ENCODE measurements around the gene DUSP1. TPM values are rescaled to one million over a fixed set of nuclear protein-coding genes. Genes with fewer than 3 reads are reported as not detected.

Gene DUSP1
- total and polyA plus RNA-seq, 2 of the 13 experiments (the other 11 are each of a cell fraction or from before 2014, with no cell fraction given) = 27.1 to 55.5 TPM

- in situ Hi-C loops (cut with HindIII; ENCODE audit: extremely low pct_ligation_motif_present, low pct_unique_long_range_greater_than_20kb) (no loop called here), intact Hi-C loops (cut with micrococcal nuclease; ENCODE audit: unreplicated experiment) (no loop called here)
- no TSS peak for BruUV-seq (replicated peaks)
- no peak for ATAC-seq
- CTCF ChIA-PET (ENCODE audit: low intra/inter-chr PET ratio, low total read pairs) = no interaction called here
- no peaks in the 10 kb centered on the region for H3K79me2 ChIP-seq (ENCODE audit: insufficient read depth, low read length)
- DNase-seq (ENCODE audit: low spot score) = no peak
- H3K36me3 ChIP-seq (replicated peaks in 1 of 2; ENCODE audit: control insufficient read depth in 1 of 2, insufficient read depth in 2 of 2, low read length in 2 of 2) = no peaks in the 10 kb centered on the region
- 74% methylated on average over 2 of the region's 2 CpGs for WGBS (ENCODE audit: low lambda C conversion rate)
- H3K4me2 ChIP-seq (ENCODE audit: low read depth, low read length) = no peak overlapping the region
- no peak for FAIRE-seq
- H3K9ac ChIP-seq (ENCODE audit: insufficient read depth, low read depth, low read length) = no peak overlapping the region
- no peak overlapping the region for H2AFZ ChIP-seq (ENCODE audit: low read length)
- H3K4me1 ChIP-seq (ENCODE audit: insufficient read depth, low read length) = peaks cover 35% of the 10 kb centered on the region
- POLR2A ChIA-PET = interaction anchor here (4.6 kb wide), 1 partner anchor 38 kb away, joined by 48 read pairs; the partner anchor contains the start of gene DUSP1
- no peak overlapping the region for H3K4me3 ChIP-seq (replicated peaks in 1 of 3; ENCODE audit: insufficient read depth in 1 of 3, low read depth in 2 of 3, low read length in 3 of 3)
- no peak for TF ChIP-seq SKIL (CRISPR knock-in tag; IDR thresholded peaks at IDR 0.05; ENCODE audit: borderline replicate concordance)
- H4K20me1 ChIP-seq (ENCODE audit: insufficient read depth, low read length) = no peaks in the 10 kb centered on the region
- no peaks in the 10 kb centered on the region for H3K27me3 ChIP-seq (ENCODE audit: control insufficient read depth in 1 of 2, insufficient read depth in 2 of 2, low read length in 2 of 2)
- H3K9me3 ChIP-seq (ENCODE audit: low read length) = peaks cover 9% of the 10 kb centered on the region; the same call in 1 of the 2 replicates
- no peak overlapping the region for H3K27ac ChIP-seq (ENCODE audit: extremely low read length, insufficient read depth, low read length)
Observed at GRCh38 chr5:172809774-172810173, 38.8 kb upstream of the DUSP1 start.

DNA sequence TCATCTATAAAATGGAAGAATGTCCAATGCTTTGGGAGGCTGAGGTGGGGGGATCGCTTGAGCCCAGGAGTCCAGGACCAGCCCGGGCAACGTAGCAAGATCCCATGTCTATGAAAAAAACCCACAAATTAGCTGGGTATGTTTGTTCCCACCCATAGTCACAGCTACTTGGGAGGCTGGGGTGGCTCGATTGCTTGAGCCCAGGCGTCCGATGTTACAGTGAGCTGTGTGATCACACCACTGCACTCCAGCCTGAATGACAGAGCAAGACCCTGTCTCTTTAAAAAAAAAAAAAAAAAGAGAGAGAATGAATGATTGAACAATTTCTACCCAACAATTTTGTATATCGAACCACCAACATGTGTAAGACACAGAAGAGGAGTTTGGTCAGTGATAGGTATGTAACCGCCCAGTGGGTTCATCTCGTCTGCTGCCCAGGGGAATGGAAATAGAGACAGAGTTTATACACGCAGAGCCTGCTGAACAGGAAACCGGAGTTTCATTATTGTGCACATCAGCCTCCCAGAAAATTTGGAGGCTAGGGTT, 36.8 kb upstream of the DUSP1 start:
- in situ Hi-C loops (cut with HindIII; ENCODE audit: extremely low pct_ligation_motif_present, low pct_unique_long_range_greater_than_20kb) (no loop called here), intact Hi-C loops (cut with micrococcal nuclease; ENCODE audit: unreplicated experiment) (no loop called here)
- no peaks in the 10 kb centered on the region for H3K79me2 ChIP-seq (ENCODE audit: insufficient read depth, low read length)
- peak overlapping the region; percentile 47 to 56 (median 50) for H3K4me3 ChIP-seq (replicated peaks in 1 of 3; ENCODE audit: insufficient read depth in 1 of 3, low read depth in 2 of 3, low read length in 3 of 3)
- H2AFZ ChIP-seq (ENCODE audit: low read length) = no peak overlapping the region
- ChIA-PET CTCF (ENCODE audit: low intra/inter-chr PET ratio, low total read pairs) (no interaction called here), POLR2A (interaction anchor here (0.6 to 4.6 kb wide), 24 partner anchors 10 to 151 kb away, joined by 3 to 48 read pairs (median 6); partner anchors contain the start of genes DUSP1, ERGIC1 and RPL26L1)
- H3K9ac ChIP-seq (ENCODE audit: insufficient read depth, low read depth, low read length) = peak overlapping the region; percentile 73
- DNase-seq (ENCODE audit: low spot score) = no peak
- peak overlapping the region; percentile 67 for H3K27ac ChIP-seq (ENCODE audit: extremely low read length, insufficient read depth, low read length)
- BruUV-seq (replicated peaks) = TSS peak; percentile 99
- H4K20me1 ChIP-seq (ENCODE audit: insufficient read depth, low read length) = no peaks in the 10 kb centered on the region
- H3K4me2 ChIP-seq (ENCODE audit: low read depth, low read length) = peak overlapping the region; percentile 79
- H3K9me3 ChIP-seq (ENCODE audit: low read length) = peaks cover 9% of the 10 kb centered on the region; the same call in 1 of the 2 replicates
- no peak for FAIRE-seq
- no peaks in the 10 kb centered on the region for H3K36me3 ChIP-seq (replicated peaks in 1 of 2; ENCODE audit: control insufficient read depth in 1 of 2, insufficient read depth in 2 of 2, low read length in 2 of 2)
- ATAC-seq = peak; percentile 62
- 22% methylated on average over 11 of the region's 11 CpGs for WGBS (ENCODE audit: low lambda C conversion rate)
- peaks cover 36% of the 10 kb centered on the region for H3K4me1 ChIP-seq (ENCODE audit: insufficient read depth, low read length)
- H3K27me3 ChIP-seq (ENCODE audit: control insufficient read depth in 1 of 2, insufficient read depth in 2 of 2, low read length in 2 of 2) = no peaks in the 10 kb centered on the region
- TF ChIP-seq BCL6 (CRISPR knock-in tag; IDR thresholded peaks at IDR 0.05) (no peak), HNF4A (CRISPR knock-in tag; IDR thresholded peaks at IDR 0.05) (no peak), YEATS4 (CRISPR knock-in tag; IDR thresholded peaks at IDR 0.05; ENCODE audit: borderline replicate concordance) (no peak), NCOR1 (IDR thresholded peaks at IDR 0.05; ENCODE audit: borderline replicate concordance, low read length) (no peak), ZFP36 (IDR thresholded peaks at IDR 0.05; ENCODE audit: borderline replicate concordance, low read depth, low read length, partially characterized antibody) (no peak), ZNF460 (CRISPR knock-in tag; IDR thresholded peaks at IDR 0.05; ENCODE audit: borderline replicate concordance) (no peak), ZBTB26 (CRISPR knock-in tag; IDR thresholded peaks at IDR 0.05; ENCODE audit: borderline replicate concordance) (0 out of 2 replicates have a peak, but pooled peaks have one; percentile 2), NFIC (IDR thresholded peaks at IDR 0.05; ENCODE audit: low read length) (peak; percentile 13; the same call in 1 of the 2 replicates), NR2F1 (CRISPR knock-in tag; IDR thresholded peaks at IDR 0.05) (no peak), ZNF451 (CRISPR knock-in tag; IDR thresholded peaks at IDR 0.05) (no peak)
